K562 (cell line): ENCODE data around the gene G2E3. TPM values are rescaled to one million over a fixed set of nuclear protein-coding genes. Genes with fewer than 3 reads are reported as not detected.

Experiments
- CBX8 ChIP-seq: fragments of 200-600 bp; sonication (generic); IDR thresholded peaks from 2 replicates; pipeline ENCODE4 v1.6.1; 2012; ENCODE audit warnings: borderline replicate concordance, mixed run types, low read depth, mild to moderate bottlenecking, moderate library complexity, mixed read lengths, low read length, control low read depth, inconsistent platforms; ENCODE audit not compliant: poor library complexity, severe bottlenecking; ENCODE audit errors: extremely low read depth
- EGR1 ChIP-seq: fragments of 450-650 bp; conservative IDR thresholded peaks from 2 replicates; pipeline ENCODE4 v1.6.1; 2017; ENCODE audit warnings: mild to moderate bottlenecking
- FUS ChIP-seq: fragments of 200-400 bp; formaldehyde crosslinking; optimal IDR thresholded peaks from 2 replicates; pipeline ENCODE3; 2017; ENCODE audit warnings: low read depth, low read length
- HEY1 ChIP-seq: fragments of 250-450 bp; sonication (Bioruptor Pico); IDR thresholded peaks from 2 replicates; pipeline ENCODE4 v1.5.0; 2020; ENCODE audit warnings: mild to moderate bottlenecking, moderate library complexity, borderline replicate concordance
- KDM1A ChIP-seq, 2 experiments: fragments of 450-650 bp; IDR thresholded peaks; 2 replicates each; pipeline ENCODE4 v1.6.1; 2016; ENCODE audit warnings: mild to moderate bottlenecking in 2 of 2
- KDM5B ChIP-seq: fragments of 200-600 bp; sonication (generic); IDR thresholded peaks from 2 replicates; pipeline ENCODE4 v1.6.1; 2012; ENCODE audit warnings: low read depth, mild to moderate bottlenecking, moderate library complexity, low read length, control low read depth, inconsistent platforms; ENCODE audit not compliant: insufficient replicate concordance
- MCM7 ChIP-seq, 2 experiments: fragments of 450-650 bp; IDR thresholded peaks; 2 replicates each; pipeline ENCODE4 v1.6.1; 2016 to 2018
- NCOA1 ChIP-seq: fragments of 450-650 bp; IDR thresholded peaks from 2 replicates; pipeline ENCODE4 v1.6.1; 2016; ENCODE audit warnings: low read depth
- NFRKB ChIP-seq: fragments of 450-650 bp; IDR thresholded peaks from 2 replicates; pipeline ENCODE4 v1.6.1; 2016; ENCODE audit warnings: low read depth
- TAF1 ChIP-seq: IDR thresholded peaks from 2 replicates; pipeline ENCODE4 v1.6.1; 2011; ENCODE audit warnings: mild to moderate bottlenecking, low read length, moderate library complexity; ENCODE audit not compliant: insufficient read depth, control insufficient read depth, severe bottlenecking; ENCODE audit errors: extremely low read depth
- YY1 ChIP-seq, 3 experiments: IDR thresholded peaks; 2 replicates each; pipeline ENCODE4 v1.6.1; 2011; ENCODE audit warnings: low read length in 2 of 3, mild to moderate bottlenecking in 2 of 3, moderate library complexity in 2 of 3, borderline replicate concordance in 1 of 3, control low read depth in 1 of 3, low read depth in 1 of 3; ENCODE audit not compliant: insufficient read depth in 3 of 3, insufficient replicate concordance in 2 of 3, control insufficient read depth in 1 of 3, insufficient read length in 1 of 3; ENCODE audit errors: extremely low read depth in 1 of 3
- ZBTB7A ChIP-seq: IDR thresholded peaks from 2 replicates; pipeline ENCODE4 v1.6.1; 2011; ENCODE audit warnings: low read depth, mild to moderate bottlenecking, low read length, moderate library complexity, borderline replicate concordance; ENCODE audit not compliant: control insufficient read depth
- ZFX ChIP-seq: sonication (generic); formaldehyde crosslinking; IDR thresholded peaks from 2 replicates; pipeline ENCODE4 v1.8.0; 2022; ENCODE audit warnings: mild to moderate bottlenecking, missing genetic modification reagents, moderate library complexity
- polyA plus RNA-seq, 8 experiments: library from polyadenylated mRNA; depleted of rRNA in 4 of 8; stranded (reverse) in 5 of 8; unstranded in 3 of 8; fragments of >200 nt; fragmentation: Nextera tagmentation in 2 of 8; fragmentation: Illumina TruSeq in 1 of 8; extraction: Ambion mirVana in 2 of 8; extraction: Trizol in 1 of 8; gene quantifications; 2 replicates each; pipeline versions ENCODE4 v1.2.1 to v1.2.3, GENCODE V29; 2011 to 2014; ENCODE audit warnings: inconsistent platforms in 1 of 8, missing spikeins in 1 of 8
- total RNA-seq, 7 experiments: library from RNA; depleted of rRNA in 6 of 7; stranded (reverse); fragments of >200 nt in 6 of 7; fragmentation: Illumina TruSeq in 2 of 7; extraction: Trizol in 2 of 7; gene quantifications; 2 replicates each; pipeline versions ENCODE4 v1.2.1 to v1.2.3, GENCODE V29; 2011 to 2021; ENCODE audit warnings: low replicate concordance in 1 of 7
- TF ChIP-seq, protein P1 (sequence below), 2 experiments: fragments of 450-650 bp; IDR thresholded peaks; 2 replicates each; pipeline ENCODE4 v1.6.1; 2016
- TF ChIP-seq, protein P2 (sequence below): fragments of 250-450 bp; sonication (Bioruptor Pico); IDR thresholded peaks from 2 replicates; pipeline ENCODE4 v1.4.0; 2020; ENCODE audit warnings: mild to moderate bottlenecking, moderate library complexity, borderline replicate concordance
- TF ChIP-seq, protein P3 (sequence below): fragments of 250-450 bp; sonication (Bioruptor Pico); IDR thresholded peaks from 2 replicates; pipeline ENCODE4 v1.4.0; 2020; ENCODE audit warnings: mild to moderate bottlenecking, moderate library complexity
- TF ChIP-seq, protein P4 (sequence below): fragments of 250-450 bp; sonication (Bioruptor Pico); IDR thresholded peaks from 2 replicates; pipeline ENCODE4 v1.5.0; 2020; ENCODE audit warnings: mild to moderate bottlenecking

G2E3 gene
- total and polyA plus RNA-seq, 9 of the 15 experiments (the other 6 are each of a cell fraction or from before 2014, with no cell fraction given): 9.8 to 53.5 (median 24.7) TPM

DNA sequence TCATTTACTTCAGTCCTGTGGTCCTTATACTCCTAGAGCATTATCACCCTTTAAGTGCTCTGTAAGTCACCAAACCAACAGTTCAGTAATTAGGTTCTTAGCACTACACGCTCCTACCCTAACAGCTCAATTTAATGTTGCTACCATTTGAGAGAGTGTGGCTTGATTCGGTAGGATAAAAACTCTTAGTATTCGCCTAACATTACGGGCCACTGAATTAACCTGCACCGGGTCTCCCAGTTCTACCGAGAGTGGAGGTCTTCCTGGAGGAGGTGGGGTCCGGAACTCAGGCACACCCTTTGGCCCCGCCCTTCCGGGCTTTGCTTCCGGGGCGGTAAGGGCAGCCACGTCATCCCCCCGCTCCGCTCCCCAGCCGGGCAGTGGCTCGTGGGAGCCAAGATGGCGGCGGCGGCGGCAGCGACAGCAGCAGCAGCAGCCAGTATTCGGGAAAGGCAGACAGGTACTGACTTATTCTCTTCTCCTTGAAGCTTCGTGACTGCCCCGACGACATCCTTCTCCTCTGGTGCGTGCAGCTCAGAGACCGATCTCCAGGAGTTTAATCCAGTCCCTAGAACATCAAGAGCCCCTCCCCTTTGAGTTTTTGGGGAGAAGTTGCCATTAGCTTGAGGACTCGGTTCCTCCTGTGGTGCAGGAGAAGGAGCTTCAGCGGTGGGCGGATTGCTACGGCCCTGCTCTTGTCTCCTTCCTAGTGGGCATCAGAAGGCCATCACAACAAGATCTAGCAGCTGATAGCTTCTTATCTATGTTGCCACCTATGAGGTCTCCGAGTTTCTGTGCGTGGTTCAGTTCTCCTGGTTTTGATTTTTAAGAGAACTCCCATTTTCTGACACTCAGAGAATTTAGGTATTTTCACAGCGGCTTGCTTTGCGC is 63.2 kb downstream of the G2E3 start, which contains the start of gene SCFD1 (continued):
- TF ChIP-seq YY1 (IDR thresholded peaks at IDR 0.05; ENCODE audit: borderline replicate concordance in 1 of 3, control insufficient read depth in 1 of 3, extremely low read depth in 1 of 3, insufficient read depth in 3 of 3, insufficient read length in 1 of 3, insufficient replicate concordance in 2 of 3, low read depth in 1 of 3, low read length in 2 of 3): peak; percentile 83 to 97 (median 97)
- peak in 1 of 2 experiments; percentile 53; a peak in 2 of 4 replicates for TF ChIP-seq KDM1A (IDR thresholded peaks at IDR 0.05)
- TF ChIP-seq CBX8: no peak
- TF ChIP-seq NCOA1: 0 out of 2 replicates have a peak, but pooled peaks have one; percentile 25
- peak; percentile 82; the same call in 1 of the 2 replicates for TF ChIP-seq ZBTB7A
- TF ChIP-seq FUS: no peak
- TF ChIP-seq, protein P1, sequence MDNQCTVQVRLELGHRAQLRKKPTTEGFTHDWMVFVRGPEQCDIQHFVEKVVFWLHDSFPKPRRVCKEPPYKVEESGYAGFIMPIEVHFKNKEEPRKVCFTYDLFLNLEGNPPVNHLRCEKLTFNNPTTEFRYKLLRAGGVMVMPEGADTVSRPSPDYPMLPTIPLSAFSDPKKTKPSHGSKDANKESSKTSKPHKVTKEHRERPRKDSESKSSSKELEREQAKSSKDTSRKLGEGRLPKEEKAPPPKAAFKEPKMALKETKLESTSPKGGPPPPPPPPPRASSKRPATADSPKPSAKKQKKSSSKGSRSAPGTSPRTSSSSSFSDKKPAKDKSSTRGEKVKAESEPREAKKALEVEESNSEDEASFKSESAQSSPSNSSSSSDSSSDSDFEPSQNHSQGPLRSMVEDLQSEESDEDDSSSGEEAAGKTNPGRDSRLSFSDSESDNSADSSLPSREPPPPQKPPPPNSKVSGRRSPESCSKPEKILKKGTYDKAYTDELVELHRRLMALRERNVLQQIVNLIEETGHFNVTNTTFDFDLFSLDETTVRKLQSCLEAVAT (IDR thresholded peaks at IDR 0.05): peak; percentile 15 to 57; a peak in 2 of 4 replicates
- peak; percentile 93 for TF ChIP-seq KDM5B
- TF ChIP-seq NFRKB: peak; percentile 92
- TF ChIP-seq, protein P2, sequence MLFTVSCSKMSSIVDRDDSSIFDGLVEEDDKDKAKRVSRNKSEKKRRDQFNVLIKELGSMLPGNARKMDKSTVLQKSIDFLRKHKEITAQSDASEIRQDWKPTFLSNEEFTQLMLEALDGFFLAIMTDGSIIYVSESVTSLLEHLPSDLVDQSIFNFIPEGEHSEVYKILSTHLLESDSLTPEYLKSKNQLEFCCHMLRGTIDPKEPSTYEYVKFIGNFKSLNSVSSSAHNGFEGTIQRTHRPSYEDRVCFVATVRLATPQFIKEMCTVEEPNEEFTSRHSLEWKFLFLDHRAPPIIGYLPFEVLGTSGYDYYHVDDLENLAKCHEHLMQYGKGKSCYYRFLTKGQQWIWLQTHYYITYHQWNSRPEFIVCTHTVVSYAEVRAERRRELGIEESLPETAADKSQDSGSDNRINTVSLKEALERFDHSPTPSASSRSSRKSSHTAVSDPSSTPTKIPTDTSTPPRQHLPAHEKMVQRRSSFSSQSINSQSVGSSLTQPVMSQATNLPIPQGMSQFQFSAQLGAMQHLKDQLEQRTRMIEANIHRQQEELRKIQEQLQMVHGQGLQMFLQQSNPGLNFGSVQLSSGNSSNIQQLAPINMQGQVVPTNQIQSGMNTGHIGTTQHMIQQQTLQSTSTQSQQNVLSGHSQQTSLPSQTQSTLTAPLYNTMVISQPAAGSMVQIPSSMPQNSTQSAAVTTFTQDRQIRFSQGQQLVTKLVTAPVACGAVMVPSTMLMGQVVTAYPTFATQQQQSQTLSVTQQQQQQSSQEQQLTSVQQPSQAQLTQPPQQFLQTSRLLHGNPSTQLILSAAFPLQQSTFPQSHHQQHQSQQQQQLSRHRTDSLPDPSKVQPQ (CRISPR knock-in tag): no peak
- no peak for TF ChIP-seq HEY1
- TF ChIP-seq, protein P3, sequence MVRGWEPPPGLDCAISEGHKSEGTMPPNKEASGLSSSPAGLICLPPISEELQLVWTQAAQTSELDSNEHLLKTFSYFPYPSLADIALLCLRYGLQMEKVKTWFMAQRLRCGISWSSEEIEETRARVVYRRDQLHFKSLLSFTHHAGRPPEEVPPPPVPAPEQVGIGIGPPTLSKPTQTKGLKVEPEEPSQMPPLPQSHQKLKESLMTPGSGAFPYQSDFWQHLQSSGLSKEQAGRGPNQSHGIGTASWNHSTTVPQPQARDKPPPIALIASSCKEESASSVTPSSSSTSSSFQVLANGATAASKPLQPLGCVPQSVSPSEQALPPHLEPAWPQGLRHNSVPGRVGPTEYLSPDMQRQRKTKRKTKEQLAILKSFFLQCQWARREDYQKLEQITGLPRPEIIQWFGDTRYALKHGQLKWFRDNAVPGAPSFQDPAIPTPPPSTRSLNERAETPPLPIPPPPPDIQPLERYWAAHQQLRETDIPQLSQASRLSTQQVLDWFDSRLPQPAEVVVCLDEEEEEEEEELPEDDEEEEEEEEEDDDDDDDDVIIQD (CRISPR knock-in tag): no peak
- TF ChIP-seq MCM7 (IDR thresholded peaks at IDR 0.05): no peak
- TF ChIP-seq ZFX (CRISPR knock-in tag): peak; percentile 47; the same call in 1 of the 2 replicates
- peak; percentile 97 for TF ChIP-seq TAF1
- TF ChIP-seq EGR1: no peak
- TF ChIP-seq, protein P4, sequence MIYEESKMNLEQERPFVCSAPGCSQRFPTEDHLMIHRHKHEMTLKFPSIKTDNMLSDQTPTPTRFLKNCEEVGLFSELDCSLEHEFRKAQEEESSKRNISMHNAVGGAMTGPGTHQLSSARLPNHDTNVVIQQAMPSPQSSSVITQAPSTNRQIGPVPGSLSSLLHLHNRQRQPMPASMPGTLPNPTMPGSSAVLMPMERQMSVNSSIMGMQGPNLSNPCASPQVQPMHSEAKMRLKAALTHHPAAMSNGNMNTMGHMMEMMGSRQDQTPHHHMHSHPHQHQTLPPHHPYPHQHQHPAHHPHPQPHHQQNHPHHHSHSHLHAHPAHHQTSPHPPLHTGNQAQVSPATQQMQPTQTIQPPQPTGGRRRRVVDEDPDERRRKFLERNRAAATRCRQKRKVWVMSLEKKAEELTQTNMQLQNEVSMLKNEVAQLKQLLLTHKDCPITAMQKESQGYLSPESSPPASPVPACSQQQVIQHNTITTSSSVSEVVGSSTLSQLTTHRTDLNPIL (CRISPR knock-in tag): no peak
